H9 (cell line): ENCODE data around the gene DCDC1. TPM values are rescaled to one million over a fixed set of nuclear protein-coding genes. Genes with fewer than 3 reads are reported as not detected.

Experiments
- DNase-seq: peaks from one replicate; pipeline ENCODE4 v3.0.0-alpha.2; 2017
- H2AFZ ChIP-seq: one replicate; pipeline ENCODE4 v1.6.1; 2013; ENCODE audit warnings: mild to moderate bottlenecking, low read length, control low read depth, moderate library complexity
- H2AK5ac ChIP-seq: 2 replicates; pipeline ENCODE4 v1.6.1; 2013; ENCODE audit warnings: low read length, control low read depth, mixed read lengths; ENCODE audit not compliant: insufficient read length
- H2BK120ac ChIP-seq: one replicate; pipeline ENCODE4 v1.6.1; 2013; ENCODE audit warnings: low read depth, mild to moderate bottlenecking, low read length, control low read depth, inconsistent platforms; ENCODE audit not compliant: poor library complexity, severe bottlenecking
- H2BK12ac ChIP-seq: 2 replicates; pipeline ENCODE4 v1.6.1; 2013; ENCODE audit warnings: low read length, control low read depth, mixed read lengths, low read depth; ENCODE audit not compliant: insufficient read length
- H2BK15ac ChIP-seq: 2 replicates; pipeline ENCODE4 v1.6.1; 2013; ENCODE audit warnings: low read depth, low read length, control low read depth
- H2BK20ac ChIP-seq: one replicate; pipeline ENCODE4 v1.6.1; 2013; ENCODE audit warnings: low read depth, mild to moderate bottlenecking, low read length, control low read depth, inconsistent platforms; ENCODE audit not compliant: poor library complexity, severe bottlenecking
- H2BK5ac ChIP-seq: 2 replicates; pipeline ENCODE4 v1.6.1; 2013; ENCODE audit warnings: low read length, control low read depth, mixed read lengths; ENCODE audit not compliant: insufficient read length
- H3K14ac ChIP-seq: 2 replicates; pipeline ENCODE4 v1.6.1; 2013; ENCODE audit warnings: low read length, control low read depth; ENCODE audit not compliant: insufficient read depth
- H3K18ac ChIP-seq: 2 replicates; pipeline ENCODE4 v1.6.1; 2013; ENCODE audit warnings: low read depth, mild to moderate bottlenecking, mixed read lengths, low read length, control low read depth; ENCODE audit not compliant: insufficient read length
- H3K23ac ChIP-seq: 2 replicates; pipeline ENCODE4 v1.6.1; 2013; ENCODE audit warnings: low read length, control low read depth, mixed read lengths, low read depth; ENCODE audit not compliant: insufficient read length
- H3K23me2 ChIP-seq: 2 replicates; pipeline ENCODE4 v1.6.1; 2013; ENCODE audit warnings: low read depth, mild to moderate bottlenecking, mixed read lengths, low read length, control low read depth; ENCODE audit not compliant: insufficient read length, poor library complexity, severe bottlenecking
- H3K27ac ChIP-seq: 2 replicates; pipeline ENCODE4 v1.5.1; 2013; ENCODE audit warnings: low read length, control low read depth, mixed read lengths, low read depth; ENCODE audit not compliant: insufficient read length
- H3K27me3 ChIP-seq: 2 replicates; pipeline ENCODE4 v1.6.1; 2013; ENCODE audit warnings: low read length, control low read depth, inconsistent platforms; ENCODE audit not compliant: insufficient read depth
- H3K4ac ChIP-seq: 2 replicates; pipeline ENCODE4 v1.6.1; 2013; ENCODE audit warnings: low read depth, mild to moderate bottlenecking, control low read depth, inconsistent platforms, low read length, moderate library complexity
- H3K4me1 ChIP-seq: 2 replicates; pipeline ENCODE4 v1.6.1; 2013; ENCODE audit warnings: low read length, control low read depth, inconsistent platforms; ENCODE audit not compliant: insufficient read depth
- H3K4me2 ChIP-seq: 2 replicates; pipeline ENCODE4 v1.6.1; 2013; ENCODE audit warnings: low read length, control low read depth, mixed read lengths; ENCODE audit not compliant: insufficient read length, insufficient read depth
- H3K56ac ChIP-seq: 2 replicates; pipeline ENCODE4 v1.6.1; 2013; ENCODE audit warnings: low read depth, mild to moderate bottlenecking, mixed read lengths, low read length, control low read depth; ENCODE audit not compliant: insufficient read length
- H3K79me1 ChIP-seq: 2 replicates; pipeline ENCODE4 v1.6.1; 2013; ENCODE audit warnings: low read depth, mild to moderate bottlenecking, moderate library complexity, low read length, control low read depth, inconsistent platforms; ENCODE audit not compliant: insufficient read depth, poor library complexity, severe bottlenecking
- H3K79me2 ChIP-seq: 2 replicates; pipeline ENCODE4 v1.6.1; 2013; ENCODE audit warnings: low read length, control low read depth, inconsistent platforms; ENCODE audit not compliant: insufficient read depth
- H3K9ac ChIP-seq: 2 replicates; pipeline ENCODE4 v1.6.1; 2013; ENCODE audit warnings: low read length, control low read depth, mixed read lengths; ENCODE audit not compliant: insufficient read length; ENCODE audit errors: extremely low read depth
- H3K9me3 ChIP-seq: one replicate; pipeline ENCODE4 v1.6.1; 2013; ENCODE audit warnings: low read depth, low read length, inconsistent platforms; ENCODE audit not compliant: control insufficient read depth
- H3T11ph ChIP-seq: one replicate; pipeline ENCODE4 v1.6.1; 2013; ENCODE audit warnings: mild to moderate bottlenecking, low read length, control low read depth, inconsistent platforms
- H4K20me1 ChIP-seq: one replicate; pipeline ENCODE4 v1.6.1; 2013; ENCODE audit not compliant: control insufficient read depth, insufficient read length, insufficient read depth
- H4K5ac ChIP-seq: 2 replicates; pipeline ENCODE4 v1.6.1; 2013; ENCODE audit warnings: low read depth, mild to moderate bottlenecking, mixed read lengths, low read length, control low read depth; ENCODE audit not compliant: insufficient read length
- H4K8ac ChIP-seq: replicated peaks from 2 replicates; pipeline ENCODE4 v1.6.1; 2013; ENCODE audit warnings: low read length, control low read depth, mixed read lengths, low read depth; ENCODE audit not compliant: insufficient read length
- H4K91ac ChIP-seq: 2 replicates; pipeline ENCODE4 v1.6.1; 2013; ENCODE audit warnings: low read depth, mild to moderate bottlenecking, moderate library complexity, mixed read lengths, low read length, control low read depth; ENCODE audit not compliant: insufficient read length
- H3K27ac Mint-ChIP-seq, 3 experiments: 2 replicates in 2 of 3; 3 replicates in 1 of 3; pipeline ENCODE4 v1.8.0; 2020 to 2021; ENCODE audit warnings: mixed read lengths in 3 of 3, mild to moderate bottlenecking in 1 of 3, moderate library complexity in 1 of 3
- H3K27me3 Mint-ChIP-seq: 2 replicates; pipeline ENCODE4 v1.8.0; 2021; ENCODE audit warnings: low read depth, mild to moderate bottlenecking, moderate library complexity, mixed read lengths
- H3K36me3 Mint-ChIP-seq, 3 experiments: 2 replicates in 2 of 3; 3 replicates in 1 of 3; pipeline ENCODE4 v1.8.0; 2020 to 2021; ENCODE audit warnings: low read depth in 3 of 3, mixed read lengths in 3 of 3; ENCODE audit not compliant: insufficient read depth in 1 of 3
- H3K4me1 Mint-ChIP-seq, 2 experiments: 2 replicates each; pipeline ENCODE4 v1.8.0; 2020; ENCODE audit warnings: mixed read lengths in 2 of 2
- H3K4me3 Mint-ChIP-seq, 2 experiments: 2 replicates in 1 of 2; 3 replicates in 1 of 2; pipeline ENCODE4 v1.8.0; 2020 to 2021; ENCODE audit warnings: mild to moderate bottlenecking in 2 of 2, mixed read lengths in 2 of 2, moderate library complexity in 1 of 2
- H3K9me3 Mint-ChIP-seq, 2 experiments: 2 replicates in 1 of 2; 3 replicates in 1 of 2; pipeline ENCODE4 v1.8.0; 2020; ENCODE audit warnings: mild to moderate bottlenecking in 2 of 2, mixed read lengths in 2 of 2, moderate library complexity in 1 of 2
- WGBS: extraction: QIAGEN DNeasy Blood & Tissue Kit; methylation state at CpG from one replicate; pipeline ENCODE4 v1.1.7; 2013; ENCODE audit warnings: missing lambda C conversion rate, low lambda C conversion rate, mixed read lengths; ENCODE audit not compliant: insufficient read length; ENCODE audit errors: extremely low coverage; 5-methylcytosine and 5-hydroxymethylcytosine counted together
- total RNA-seq: library from RNA; stranded (reverse); gene quantifications from 2 replicates; pipeline ENCODE4 v1.2.1, GENCODE V29; 2021
- TF ChIP-seq, protein P1 (sequence below): fragments of 200-600 bp; sonication (generic); conservative IDR thresholded peaks from 3 replicates; pipeline ENCODE4 v1.8.0; 2021; ENCODE audit warnings: antibody characterized with exemption, mild to moderate bottlenecking

The DCDC1 gene
- total RNA-seq, 1 experiment from 2014 or later: 0.09 TPM

DNA sequence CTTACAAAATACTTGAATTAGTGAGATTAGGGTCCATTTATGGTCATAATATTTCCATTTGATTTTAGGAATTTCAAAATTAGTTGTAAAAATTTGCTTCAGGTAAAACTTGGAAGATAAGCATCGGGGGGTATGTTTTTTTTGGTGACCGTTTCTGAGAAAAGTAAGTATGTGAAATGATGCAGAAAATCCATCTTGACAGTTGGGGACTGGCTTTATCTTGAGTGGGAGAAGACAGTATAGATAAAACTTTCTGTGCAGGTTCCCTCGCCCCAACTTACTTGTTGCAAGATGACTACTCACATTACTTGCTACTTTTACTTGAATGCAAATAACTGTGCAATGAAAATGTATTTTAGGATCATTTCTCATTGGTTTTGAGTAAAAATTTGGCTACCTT lies 49.6 kb upstream of the DCDC1 start:
- Histone ChIP-seq H3K27ac (no peak overlapping the region), H3K79me2 (no peaks in the 10 kb centered on the region), H4K8ac (no peak overlapping the region), H3K4me2 (no peak overlapping the region), H3K9ac (no peak overlapping the region), H4K20me1 (no peaks in the 10 kb centered on the region), H3K23me2 (no peaks in the 10 kb centered on the region), H2BK5ac (no peak overlapping the region), H3K9me3 (no peaks in the 10 kb centered on the region), H2BK120ac (no peak overlapping the region), H3K79me1 (no peaks in the 10 kb centered on the region), H2AFZ (no peak overlapping the region), H2BK12ac (no peak overlapping the region), H4K91ac (no peak overlapping the region), H4K5ac (no peak overlapping the region), H3K23ac (no peak overlapping the region), H3K56ac (no peak overlapping the region), H3K27me3 (no peaks in the 10 kb centered on the region), H3K4ac (no peak overlapping the region), H3K14ac (no peak overlapping the region), H2BK20ac (no peak overlapping the region), H2BK15ac (no peak overlapping the region), H3T11ph (no peak overlapping the region), H2AK5ac (no peak overlapping the region), H3K18ac (no peak overlapping the region), H3K4me1 (peaks cover 7% of the 10 kb centered on the region)
- H3K4me3 Mint-ChIP-seq: no peak overlapping the region
- peaks cover 72 to 83% of the 10 kb centered on the region in 2 experiments for H3K4me1 Mint-ChIP-seq
- H3K27ac Mint-ChIP-seq: 0 out of 7 replicates have a peak overlapping the region, but pooled peaks of 1 of the 3 experiments have one; percentile 44
- TF ChIP-seq, protein P1, sequence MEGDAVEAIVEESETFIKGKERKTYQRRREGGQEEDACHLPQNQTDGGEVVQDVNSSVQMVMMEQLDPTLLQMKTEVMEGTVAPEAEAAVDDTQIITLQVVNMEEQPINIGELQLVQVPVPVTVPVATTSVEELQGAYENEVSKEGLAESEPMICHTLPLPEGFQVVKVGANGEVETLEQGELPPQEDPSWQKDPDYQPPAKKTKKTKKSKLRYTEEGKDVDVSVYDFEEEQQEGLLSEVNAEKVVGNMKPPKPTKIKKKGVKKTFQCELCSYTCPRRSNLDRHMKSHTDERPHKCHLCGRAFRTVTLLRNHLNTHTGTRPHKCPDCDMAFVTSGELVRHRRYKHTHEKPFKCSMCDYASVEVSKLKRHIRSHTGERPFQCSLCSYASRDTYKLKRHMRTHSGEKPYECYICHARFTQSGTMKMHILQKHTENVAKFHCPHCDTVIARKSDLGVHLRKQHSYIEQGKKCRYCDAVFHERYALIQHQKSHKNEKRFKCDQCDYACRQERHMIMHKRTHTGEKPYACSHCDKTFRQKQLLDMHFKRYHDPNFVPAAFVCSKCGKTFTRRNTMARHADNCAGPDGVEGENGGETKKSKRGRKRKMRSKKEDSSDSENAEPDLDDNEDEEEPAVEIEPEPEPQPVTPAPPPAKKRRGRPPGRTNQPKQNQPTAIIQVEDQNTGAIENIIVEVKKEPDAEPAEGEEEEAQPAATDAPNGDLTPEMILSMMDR: no peak
- H3K36me3 Mint-ChIP-seq: peaks cover 0 to 3% (median 0%) of the 10 kb centered on the region in 3 experiments; a peak in 1 of 7 replicates
- H3K9me3 Mint-ChIP-seq: no peaks in the 10 kb centered on the region
- WGBS: no CpG with 5 or more reads among the region's 3 CpGs
- DNase-seq: no peak
- no peaks in the 10 kb centered on the region for H3K27me3 Mint-ChIP-seq
